ENCODE results near the gene C10orf120. TPM values are rescaled to one million over a fixed set of nuclear protein-coding genes. Genes with fewer than 3 reads are reported as not detected.

The C10orf120 gene
- total and polyA plus RNA-seq, 10 of the 15 experiments (the other 5 are each of a cell fraction or from before 2014, with no cell fraction given): not detected

- no peak for FAIRE-seq
- 35% methylated on average over 6 of the region's 6 CpGs for WGBS (ENCODE audit: insufficient coverage, insufficient replicate concordance, low lambda C conversion rate, missing lambda C conversion rate)
- no peak for TF ChIP-seq ZNF274 (IDR thresholded peaks at IDR 0.05; ENCODE audit: insufficient read depth, insufficient read length)
- no peak overlapping the region for H3K4me3 ChIP-seq
- intact Hi-C loops (cut with micrococcal nuclease; ENCODE audit: unreplicated experiment): no loop called here
- ATAC-seq: no peak
- ChIA-PET SMC1A (ENCODE audit: uncharacterized antibody, unreplicated experiment) (no interaction called here), CTCF (interaction anchor here (0.6 to 1.6 kb wide), 2 partner anchors 39 to 40 kb away, joined by 3 to 4 read pairs; no protein-coding TSS in a partner anchor), POLR2A (no interaction called here), RAD21 (ENCODE audit: unreplicated experiment) (no interaction called here)
- in situ Hi-C loops (cut with MboI): no loop called here
- no peaks in the 10 kb centered on the region for H3K79me2 ChIP-seq (ENCODE audit: control insufficient read depth, insufficient read depth, low read length)
- no peaks in the 10 kb centered on the region for H3K27me3 ChIP-seq (replicated peaks in 1 of 2; ENCODE audit: control insufficient read depth in 2 of 2, insufficient read depth in 2 of 2, low read length in 1 of 2)
- H2AFZ ChIP-seq (ENCODE audit: control insufficient read depth, low read depth, low read length): no peak overlapping the region
- H3K9me3 ChIP-seq (replicated peaks; ENCODE audit: control insufficient read depth, insufficient read depth, low read length): no peaks in the 10 kb centered on the region
- BruUV-seq (replicated peaks): no TSS peak
- no peak overlapping the region for H3K27ac ChIP-seq (ENCODE audit: control insufficient read depth, insufficient read depth)
- DNase-seq (ENCODE audit: low read depth, low spot score): no peak
- H3K36me3 ChIP-seq (ENCODE audit: control insufficient read depth in 2 of 2, insufficient read depth in 2 of 2, low read length in 1 of 2): no peaks in the 10 kb centered on the region
- H3K9ac ChIP-seq (ENCODE audit: control insufficient read depth, insufficient read depth, low read length): no peak overlapping the region
- H4K20me1 ChIP-seq (ENCODE audit: control insufficient read depth, insufficient read depth): no peaks in the 10 kb centered on the region
- no peak overlapping the region for H3K4me2 ChIP-seq (ENCODE audit: control insufficient read depth, insufficient read depth)
- no peaks in the 10 kb centered on the region for H3K4me1 ChIP-seq (ENCODE audit: control insufficient read depth, insufficient read depth, low read length)
These were observed 11.2 kb downstream of the C10orf120 start for GRCh38 chr10:122688293-122688989.

GRCh38 chr10:122682522-122682921, 17.1 kb downstream of the C10orf120 start:
- SMC1A ChIA-PET (ENCODE audit: uncharacterized antibody, unreplicated experiment): no interaction called here
- 13% methylated on average over 5 of the region's 5 CpGs for WGBS (ENCODE audit: insufficient coverage, insufficient replicate concordance, low lambda C conversion rate, missing lambda C conversion rate)
- POLR2A ChIA-PET: no interaction called here
- in situ Hi-C loops (cut with MboI): no loop called here
- RAD21 ChIA-PET (ENCODE audit: unreplicated experiment): no interaction called here
- no peak overlapping the region for H3K27ac ChIP-seq (ENCODE audit: control insufficient read depth, insufficient read depth)
- H3K79me2 ChIP-seq (ENCODE audit: control insufficient read depth, insufficient read depth, low read length): no peaks in the 10 kb centered on the region
- no TSS peak for BruUV-seq (replicated peaks)
- CTCF ChIA-PET: interaction anchor here (0.7 kb wide), 1 partner anchor 257 kb away, joined by 3 read pairs; no protein-coding TSS in a partner anchor
- DNase-seq (ENCODE audit: low read depth, low spot score): no peak
- no peak for FAIRE-seq
- H3K9ac ChIP-seq (ENCODE audit: control insufficient read depth, insufficient read depth, low read length): no peak overlapping the region
- H3K36me3 ChIP-seq (ENCODE audit: control insufficient read depth in 2 of 2, insufficient read depth in 2 of 2, low read length in 1 of 2): no peaks in the 10 kb centered on the region
- no peaks in the 10 kb centered on the region for H3K4me1 ChIP-seq (ENCODE audit: control insufficient read depth, insufficient read depth, low read length)
- no peaks in the 10 kb centered on the region for H4K20me1 ChIP-seq (ENCODE audit: control insufficient read depth, insufficient read depth)
- no peak overlapping the region for H3K4me2 ChIP-seq (ENCODE audit: control insufficient read depth, insufficient read depth)
- H3K9me3 ChIP-seq (replicated peaks; ENCODE audit: control insufficient read depth, insufficient read depth, low read length): no peaks in the 10 kb centered on the region
- H3K4me3 ChIP-seq: no peak overlapping the region
- intact Hi-C loops (cut with micrococcal nuclease; ENCODE audit: unreplicated experiment): no loop called here
- no peaks in the 10 kb centered on the region; a peak in 1 of 4 replicates for H3K27me3 ChIP-seq (replicated peaks in 1 of 2; ENCODE audit: control insufficient read depth in 2 of 2, insufficient read depth in 2 of 2, low read length in 1 of 2)
- ATAC-seq: no peak
- H2AFZ ChIP-seq (ENCODE audit: control insufficient read depth, low read depth, low read length): no peak overlapping the region
- TF ChIP-seq BACH1 (IDR thresholded peaks at IDR 0.05; ENCODE audit: borderline replicate concordance): no peak
- TF ChIP-seq ATF3 (IDR thresholded peaks at IDR 0.05; ENCODE audit: borderline replicate concordance, extremely low read depth, low read depth, low read length): no peak
- no peak for TF ChIP-seq RB1 (IDR thresholded peaks at IDR 0.05; ENCODE audit: borderline replicate concordance)
- no peak for TF ChIP-seq CBX5 (IDR thresholded peaks at IDR 0.05; ENCODE audit: low read depth)
- no peak for TF ChIP-seq E4F1 (IDR thresholded peaks at IDR 0.05; ENCODE audit: borderline replicate concordance, partially characterized antibody)
- TF ChIP-seq PAX8 (IDR thresholded peaks at IDR 0.05): no peak
- TF ChIP-seq POLR2A (IDR thresholded peaks at IDR 0.05; ENCODE audit: low read depth, low read length): no peak
- TF ChIP-seq PAX5 (IDR thresholded peaks at IDR 0.05; ENCODE audit: borderline replicate concordance, low read depth, low read length): no peak
- no peak for TF ChIP-seq ZBTB11 (CRISPR knock-in tag; IDR thresholded peaks at IDR 0.05)
- no peak for TF ChIP-seq DPF2 (IDR thresholded peaks at IDR 0.05)
- no peak for TF ChIP-seq ZNF274 (IDR thresholded peaks at IDR 0.05; ENCODE audit: insufficient read depth, insufficient read length)

Measured in GM12878 (cell line).